GM12878 (cell line): ENCODE measurements around the gene MAGI2. TPM values are rescaled to one million over a fixed set of nuclear protein-coding genes. Genes with fewer than 3 reads are reported as not detected.

Experiments
- ATAC-seq: fragments of 200-7000 bp; cut with Tn5 transposase; 3 replicates; pipeline ENCODE4 v1.9.1; 2020; ENCODE audit warnings: mild to moderate bottlenecking, moderate library complexity
- BruUV-seq: library from RNA; stranded (reverse); fragments of 400-500 nt; replicated peaks from 2 replicates; lab custom pipeline; 2021; lab: Mats Ljungman, UMichigan
- CTCF ChIA-PET: fragments of 300-600 bp; sonication (Branson Sonifier 250); formaldehyde crosslinking; extraction: SDS; loops from one replicate; lab custom pipeline; 2021; ENCODE audit warnings: inconsistent platforms; lab: Yijun Ruan, JAX
- POLR2A ChIA-PET: fragments of 350-600 bp; formaldehyde crosslinking; extraction: SDS; loops from one replicate; lab custom pipeline; 2021; ENCODE audit warnings: inconsistent platforms; lab: Charles Lee
- RAD21 ChIA-PET: fragments of 300-600 bp; sonication (Branson Sonifier 250); formaldehyde crosslinking; loops from one replicate; lab custom pipeline; 2023; ENCODE audit warnings: antibody characterized with exemption; ENCODE audit not compliant: unreplicated experiment; lab: Charles Lee
- SMC1A ChIA-PET: fragments of 300-600 bp; sonication (Branson Sonifier 250); formaldehyde crosslinking; loops from one replicate; lab custom pipeline; 2023; ENCODE audit not compliant: unreplicated experiment, uncharacterized antibody; lab: Charles Lee
- DNase-seq: peaks from one replicate; pipeline ENCODE4 v3.0.0-alpha.2; 2011; ENCODE audit warnings: low read depth, low spot score
- FAIRE-seq: peaks from 3 replicates; lab custom pipeline; 2011; peaks lifted over from hg19 to GRCh38; lab: Jason Lieb, UNC
- H2AFZ ChIP-seq: 2 replicates; pipeline ENCODE4 v1.6.0; 2011; ENCODE audit warnings: low read depth, low read length, control low read depth; ENCODE audit not compliant: control insufficient read depth
- H3K27ac ChIP-seq: 2 replicates; pipeline ENCODE4 v1.5.1; 2011; ENCODE audit warnings: control low read depth; ENCODE audit not compliant: control insufficient read depth, insufficient read depth
- H3K27me3 ChIP-seq, 2 experiments: replicated peaks in 1 of 2; 2 replicates each; pipeline versions ENCODE4 v1.6.0 to v1.6.1; 2011; ENCODE audit warnings: low read length in 1 of 2; ENCODE audit not compliant: control insufficient read depth in 2 of 2, insufficient read depth in 2 of 2
- H3K36me3 ChIP-seq, 2 experiments: 2 replicates each; pipeline ENCODE4 v1.5.1; 2011; ENCODE audit warnings: low read length in 1 of 2; ENCODE audit not compliant: control insufficient read depth in 2 of 2, insufficient read depth in 2 of 2
- H3K4me1 ChIP-seq: 2 replicates; pipeline ENCODE4 v1.6.1; 2011; ENCODE audit warnings: mild to moderate bottlenecking, low read length, moderate library complexity, mixed read lengths; ENCODE audit not compliant: control insufficient read depth, insufficient read depth
- H3K4me2 ChIP-seq: 2 replicates; pipeline ENCODE4 v1.6.0; 2011; ENCODE audit warnings: control low read depth; ENCODE audit not compliant: control insufficient read depth, insufficient read depth
- H3K4me3 ChIP-seq: fragments of 200-600 bp; sonication (generic); 2 replicates; pipeline ENCODE4 v1.5.1; 2016
- H3K79me2 ChIP-seq: 2 replicates; pipeline ENCODE4 v1.6.0; 2011; ENCODE audit warnings: low read length; ENCODE audit not compliant: control insufficient read depth, insufficient read depth
- H3K9ac ChIP-seq: 2 replicates; pipeline ENCODE4 v1.8.0; 2011; ENCODE audit warnings: low read length, control low read depth, mixed read lengths; ENCODE audit not compliant: control insufficient read depth, insufficient read depth
- H3K9me3 ChIP-seq: replicated peaks from 3 replicates; pipeline ENCODE4 v1.5.1; 2011; ENCODE audit warnings: mild to moderate bottlenecking, low read length; ENCODE audit not compliant: control insufficient read depth, insufficient read depth
- H4K20me1 ChIP-seq: 2 replicates; pipeline ENCODE4 v1.6.0; 2011; ENCODE audit not compliant: control insufficient read depth, insufficient read depth
- BMI1 ChIP-seq: fragments of 450-650 bp; IDR thresholded peaks from 2 replicates; pipeline ENCODE4 v1.6.1; 2016; ENCODE audit warnings: mild to moderate bottlenecking, moderate library complexity, borderline replicate concordance
- E2F8 ChIP-seq: fragments of 450-650 bp; IDR thresholded peaks from 2 replicates; pipeline ENCODE4 v1.6.1; 2018; ENCODE audit warnings: mild to moderate bottlenecking, low read depth, moderate library complexity; ENCODE audit not compliant: partially characterized antibody
- E4F1 ChIP-seq: fragments of 450-650 bp; IDR thresholded peaks from 2 replicates; pipeline ENCODE4 v1.6.1; 2018; ENCODE audit warnings: borderline replicate concordance, mild to moderate bottlenecking; ENCODE audit not compliant: partially characterized antibody
- FOS ChIP-seq: IDR thresholded peaks from 3 replicates; pipeline ENCODE4 v1.6.1; 2011; ENCODE audit warnings: borderline replicate concordance; ENCODE audit not compliant: insufficient read length; ENCODE audit errors: extremely low read depth
- KDM1A ChIP-seq: fragments of 200-600 bp; sonication (generic); IDR thresholded peaks from 2 replicates; pipeline ENCODE4 v1.6.1; 2016; ENCODE audit warnings: borderline replicate concordance
- MAX ChIP-seq: IDR thresholded peaks from 2 replicates; pipeline ENCODE4 v1.6.1; 2012; ENCODE audit warnings: low read depth, low read length, improper control_type of control experiment
- MYB ChIP-seq: fragments of 150-350 bp; IDR thresholded peaks from 2 replicates; pipeline ENCODE4 v1.6.1; 2014; ENCODE audit warnings: mild to moderate bottlenecking, low read depth, low read length, borderline replicate concordance
- NFIC ChIP-seq: IDR thresholded peaks from 2 replicates; pipeline ENCODE4 v1.6.1; 2012; ENCODE audit warnings: low read depth, mild to moderate bottlenecking, inconsistent platforms, low read length, moderate library complexity
- PAX8 ChIP-seq: fragments of 450-650 bp; IDR thresholded peaks from 2 replicates; pipeline ENCODE4 v1.6.1; 2017; ENCODE audit warnings: mild to moderate bottlenecking, moderate library complexity
- POLR2A ChIP-seq: IDR thresholded peaks from 2 replicates; pipeline ENCODE4 v1.6.1; 2011; ENCODE audit warnings: low read depth, mild to moderate bottlenecking, low read length
- POU2F2 ChIP-seq: IDR thresholded peaks from 3 replicates; pipeline ENCODE4 v1.6.1; 2011; ENCODE audit warnings: low read depth, mild to moderate bottlenecking, low read length, borderline replicate concordance
- RAD21 ChIP-seq: IDR thresholded peaks from 2 replicates; pipeline ENCODE4 v1.6.1; 2011; ENCODE audit warnings: mild to moderate bottlenecking, low read depth, low read length, moderate library complexity; ENCODE audit not compliant: insufficient read depth
- SUZ12 ChIP-seq: fragments of 200-600 bp; sonication (generic); IDR thresholded peaks from one replicate; pipeline ENCODE4 v1.6.1; 2018; ENCODE audit warnings: antibody characterized with exemption, mild to moderate bottlenecking; ENCODE audit not compliant: unreplicated experiment
- ZBTB33 ChIP-seq: fragments of 450-650 bp; IDR thresholded peaks from 2 replicates; pipeline ENCODE4 v1.6.1; 2017; ENCODE audit warnings: mild to moderate bottlenecking
- WGBS: methylation state at CpG from one replicate; pipeline ENCODE4 v1.1.6; 2016; ENCODE audit warnings: low lambda C conversion rate; ENCODE audit not compliant: insufficient replicate concordance, insufficient coverage; ENCODE audit errors: missing lambda C conversion rate; 5-methylcytosine and 5-hydroxymethylcytosine counted together
- in situ Hi-C: fragments of 300-500 bp; cut with MboI; formaldehyde crosslinking; loops from 9 replicates; pipeline ENCODE4 v1.14.3; 2018; ENCODE audit warnings: mixed read lengths
- intact Hi-C: fragments of 100-400 bp; cut with micrococcal nuclease; formaldehyde crosslinking; loops from one replicate; pipeline ENCODE4 v1.14.2; 2022; ENCODE audit not compliant: unreplicated experiment
- polyA plus RNA-seq, 11 experiments: library from polyadenylated mRNA; depleted of rRNA in 4 of 11; unstranded in 6 of 11; stranded (reverse) in 5 of 11; fragments of >200 nt; fragmentation: Nextera tagmentation in 4 of 11; fragmentation: Illumina TruSeq in 1 of 11; extraction: Ambion mirVana in 4 of 11; extraction: Trizol in 1 of 11; gene quantifications; 1 replicate in 1 of 11; 2 replicates in 10 of 11; pipeline versions ENCODE4 v1.2.1 to v1.2.3, GENCODE V29; 2011 to 2016; ENCODE audit warnings: inconsistent platforms in 2 of 11, missing spikeins in 2 of 11, low read depth in 1 of 11
- total RNA-seq, 4 experiments: library from RNA; depleted of rRNA in 3 of 4; stranded (reverse); fragments of >200 nt in 3 of 4; fragmentation: Illumina TruSeq in 1 of 4; extraction: Trizol in 1 of 4; gene quantifications; 2 replicates each; pipeline versions ENCODE4 v1.2.1 to v1.2.3, GENCODE V29; 2013 to 2021

MAGI2 gene
- total and polyA plus RNA-seq, 10 of the 15 experiments (the other 5 are each of a cell fraction or from before 2014, with no cell fraction given) = 0.01 to 0.31 (median 0.05) TPM; not detected in 2

GRCh38 chr7:78542981-78543380 is 910.5 kb downstream of the MAGI2 start:
- no peak overlapping the region for H3K27ac ChIP-seq
- H3K4me1 ChIP-seq = no peaks in the 10 kb centered on the region
- no peaks in the 10 kb centered on the region for H3K27me3 ChIP-seq
- no peaks in the 10 kb centered on the region for H4K20me1 ChIP-seq
- CTCF ChIA-PET = no interaction called here
- BruUV-seq = no TSS peak
- POLR2A ChIA-PET = no interaction called here
- no peak overlapping the region for H3K9ac ChIP-seq
- intact Hi-C loops = no loop called here
- no peak for DNase-seq
- H3K36me3 ChIP-seq = no peaks in the 10 kb centered on the region
- no peaks in the 10 kb centered on the region for H3K79me2 ChIP-seq
- no peak overlapping the region for H3K4me2 ChIP-seq
- no peak overlapping the region for H3K4me3 ChIP-seq
- WGBS = 14% methylated on average over 2 of the region's 2 CpGs
- TF ChIP-seq E4F1 = no peak
- TF ChIP-seq MYB = no peak
- no peak for TF ChIP-seq POU2F2
- TF ChIP-seq BMI1 = no peak
- TF ChIP-seq PAX8 = no peak
- TF ChIP-seq E2F8 = no peak
- no peak for TF ChIP-seq ZBTB33
- TF ChIP-seq POLR2A = no peak
- TF ChIP-seq RAD21 = no peak
- TF ChIP-seq FOS = no peak
- TF ChIP-seq SUZ12 = no peak
- no peak for TF ChIP-seq MAX
- no peak for TF ChIP-seq NFIC
- TF ChIP-seq KDM1A = no peak
- TF ChIP-seq, all 136 proteins: peak for 0
- ATAC-seq = no peak
- Histone ChIP-seq H2AFZ (no peak overlapping the region), H3K9me3 (no peaks in the 10 kb centered on the region)
- RAD21 ChIA-PET = no interaction called here
- no peak for FAIRE-seq
- in situ Hi-C loops = no loop called here
- SMC1A ChIA-PET = no interaction called here
